Keratinocyte (primary cell): Measurements from ENCODE around the gene MAP2K4. TPM values are rescaled to one million over a fixed set of nuclear protein-coding genes. Genes with fewer than 3 reads are reported as not detected.

Source experiments
- DNase-seq: peaks from one replicate; pipeline ENCODE4 v3.0.0-alpha.2; 2011; ENCODE audit warnings: low read depth, missing footprints, low spot score
- FAIRE-seq: peaks from 2 replicates; lab custom pipeline; 2011; peaks lifted over from hg19 to GRCh38; lab: Jason Lieb, UNC
- H2AFZ ChIP-seq: 2 replicates; pipeline ENCODE4 v1.6.0; 2012; ENCODE audit warnings: low read length, control low read depth, inconsistent platforms; ENCODE audit not compliant: control insufficient read depth
- H3K27ac ChIP-seq: 2 replicates; pipeline ENCODE4 v1.5.1; 2011; ENCODE audit warnings: low read length; ENCODE audit not compliant: control insufficient read depth, insufficient read depth
- H3K27me3 ChIP-seq: 3 replicates; pipeline ENCODE4 v1.6.0; 2011; ENCODE audit warnings: low read length; ENCODE audit not compliant: control insufficient read depth, insufficient read depth; ENCODE audit errors: extremely low read depth
- H3K36me3 ChIP-seq, 2 experiments: 2 replicates in 1 of 2; 3 replicates in 1 of 2; pipeline ENCODE4 v1.5.1; 2011; ENCODE audit warnings: low read length in 2 of 2, mild to moderate bottlenecking in 1 of 2; ENCODE audit not compliant: control insufficient read depth in 2 of 2, insufficient read depth in 2 of 2; ENCODE audit errors: extremely low read depth in 1 of 2
- H3K4me1 ChIP-seq: 3 replicates; pipeline ENCODE4 v1.5.1; 2011; ENCODE audit warnings: low read length; ENCODE audit not compliant: control insufficient read depth, insufficient read depth; ENCODE audit errors: extremely low read depth
- H3K4me2 ChIP-seq: 3 replicates; pipeline ENCODE4 v1.6.0; 2011; ENCODE audit warnings: low read depth, low read length; ENCODE audit not compliant: control insufficient read depth, insufficient read depth; ENCODE audit errors: extremely low read depth
- H3K4me3 ChIP-seq, 3 experiments: fragments of 200-600 bp in 1 of 3; sonication (generic) in 1 of 3; 2 replicates in 2 of 3; 3 replicates in 1 of 3; pipeline ENCODE4 v1.5.1; 2011 to 2016; ENCODE audit warnings: low read length in 3 of 3, mild to moderate bottlenecking in 3 of 3, control low read depth in 2 of 3, inconsistent platforms in 1 of 3, low read depth in 1 of 3, mixed read lengths in 1 of 3, mixed run types in 1 of 3, moderate library complexity in 1 of 3; ENCODE audit not compliant: control insufficient read depth in 2 of 3, insufficient read depth in 2 of 3; ENCODE audit errors: extremely low read depth in 1 of 3
- H3K79me2 ChIP-seq: 2 replicates; pipeline ENCODE4 v1.6.0; 2012; ENCODE audit warnings: low read length; ENCODE audit not compliant: control insufficient read depth, insufficient read depth
- H3K9ac ChIP-seq: 3 replicates; pipeline ENCODE4 v1.6.0; 2011; ENCODE audit warnings: low read length; ENCODE audit not compliant: control insufficient read depth, insufficient read depth; ENCODE audit errors: extremely low read depth
- H3K9me1 ChIP-seq: 3 replicates; pipeline ENCODE4 v1.6.0; 2011; ENCODE audit warnings: low read length; ENCODE audit not compliant: control insufficient read depth, insufficient read depth; ENCODE audit errors: extremely low read depth
- H3K9me3 ChIP-seq: 2 replicates; pipeline ENCODE4 v1.5.1; 2012; ENCODE audit warnings: low read depth, low read length; ENCODE audit not compliant: control insufficient read depth
- H4K20me1 ChIP-seq: 3 replicates; pipeline ENCODE4 v1.6.0; 2011; ENCODE audit warnings: low read length; ENCODE audit not compliant: control insufficient read depth, insufficient read depth; ENCODE audit errors: extremely low read depth
- EZH2 ChIP-seq: IDR thresholded peaks from one replicate; pipeline ENCODE4 v1.6.1; 2012; ENCODE audit warnings: inconsistent platforms, mild to moderate bottlenecking, low read length, moderate library complexity
- dilution Hi-C: fragments of 300-500 bp; cut with MboI; formaldehyde crosslinking; loops from one replicate; pipeline ENCODE4 v1.7.0; 2020; ENCODE audit warnings: low sequenced_read_pairs; ENCODE audit not compliant: extremely low pct_ligation_motif_present
- polyA plus RNA-seq, 5 experiments: library from polyadenylated mRNA; depleted of rRNA in 3 of 5; stranded (reverse) in 3 of 5; stranded (forward) in 1 of 5; unstranded in 1 of 5; fragments of >200 nt; gene quantifications; 1 replicate in 1 of 5; 2 replicates in 3 of 5; 3 replicates in 1 of 5; pipeline versions ENCODE4 v1.2.1 to v1.2.3, GENCODE V29; 2011 to 2012; ENCODE audit warnings: missing spikeins in 2 of 5, low read depth in 1 of 5, low replicate concordance in 1 of 5
- TF ChIP-seq, protein P1 (sequence below), 3 experiments: IDR thresholded peaks in 1 of 3; conservative IDR thresholded peaks in 1 of 3; optimal IDR thresholded peaks in 1 of 3; 2 replicates in 2 of 3; 3 replicates in 1 of 3; pipeline versions ENCODE3 to v1.5.1; 2011; ENCODE audit warnings: low read length in 3 of 3, mild to moderate bottlenecking in 3 of 3, moderate library complexity in 2 of 3, control low read depth in 1 of 3, inconsistent platforms in 1 of 3; ENCODE audit not compliant: insufficient read depth in 2 of 3; ENCODE audit errors: extremely low read depth in 1 of 3

MAP2K4 gene
- polyA plus RNA-seq, 1 donor (not counting 4 experiments of a cell fraction or from before 2014, with no cell fraction given) = 37.3 TPM

DNA sequence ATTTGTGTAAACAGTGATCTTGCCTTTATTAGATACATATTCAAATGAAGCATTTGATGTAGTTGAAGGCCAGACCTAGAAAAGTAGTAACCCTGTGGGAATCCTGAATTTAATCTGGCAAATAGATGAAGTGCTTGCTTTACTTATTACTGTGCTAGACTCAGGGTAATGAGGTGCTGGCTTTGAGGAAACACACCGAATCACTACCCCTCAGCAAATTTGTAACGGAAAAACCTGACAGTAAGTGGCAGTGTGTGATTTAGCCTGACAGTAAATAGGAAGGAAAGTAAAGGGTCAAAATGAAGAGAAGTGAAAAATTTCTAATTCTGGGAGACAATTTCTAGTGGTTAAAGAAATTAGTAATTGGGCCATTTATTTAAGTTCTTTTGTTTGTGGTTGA, 90.2 kb downstream of the MAP2K4 start:
- Histone ChIP-seq H3K27ac (no peak overlapping the region), H3K36me3 (peaks cover 14 to 20% of the 10 kb centered on the region in 2 experiments)
- FAIRE-seq = no peak

DNA sequence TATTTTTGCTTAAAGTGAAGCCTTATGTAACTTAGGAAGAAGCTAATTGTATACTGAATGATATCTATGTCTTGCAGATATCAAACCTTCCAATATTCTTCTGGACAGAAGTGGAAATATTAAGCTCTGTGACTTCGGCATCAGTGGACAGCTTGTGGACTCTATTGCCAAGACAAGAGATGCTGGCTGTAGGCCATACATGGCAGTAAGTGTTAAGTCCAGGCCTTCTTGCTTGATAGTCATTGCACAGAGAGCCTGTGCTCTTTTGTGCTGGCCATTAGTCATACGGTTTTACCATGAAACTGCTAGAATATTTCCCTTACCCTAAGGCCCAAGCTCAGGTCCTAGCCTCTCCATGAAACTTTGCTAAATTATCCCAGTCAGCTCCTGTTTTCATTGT, 92.5 kb downstream of the MAP2K4 start:
- no peaks in the 10 kb centered on the region for H3K9me3 ChIP-seq
- FAIRE-seq (no peak), DNase-seq (no peak)
- no peak overlapping the region for H3K27ac ChIP-seq
- no peak overlapping the region for H2AFZ ChIP-seq
- no peaks in the 10 kb centered on the region for H3K9me1 ChIP-seq
- H3K27me3 ChIP-seq = no peaks in the 10 kb centered on the region
- H3K4me3 ChIP-seq = no peak overlapping the region
- H3K9ac ChIP-seq = no peak overlapping the region
- H4K20me1 ChIP-seq = no peaks in the 10 kb centered on the region
- H3K79me2 ChIP-seq = no peaks in the 10 kb centered on the region
- dilution Hi-C loops = no loop called here
- no peak overlapping the region for H3K4me2 ChIP-seq
- TF ChIP-seq EZH2 = no peak
- TF ChIP-seq, protein P1, sequence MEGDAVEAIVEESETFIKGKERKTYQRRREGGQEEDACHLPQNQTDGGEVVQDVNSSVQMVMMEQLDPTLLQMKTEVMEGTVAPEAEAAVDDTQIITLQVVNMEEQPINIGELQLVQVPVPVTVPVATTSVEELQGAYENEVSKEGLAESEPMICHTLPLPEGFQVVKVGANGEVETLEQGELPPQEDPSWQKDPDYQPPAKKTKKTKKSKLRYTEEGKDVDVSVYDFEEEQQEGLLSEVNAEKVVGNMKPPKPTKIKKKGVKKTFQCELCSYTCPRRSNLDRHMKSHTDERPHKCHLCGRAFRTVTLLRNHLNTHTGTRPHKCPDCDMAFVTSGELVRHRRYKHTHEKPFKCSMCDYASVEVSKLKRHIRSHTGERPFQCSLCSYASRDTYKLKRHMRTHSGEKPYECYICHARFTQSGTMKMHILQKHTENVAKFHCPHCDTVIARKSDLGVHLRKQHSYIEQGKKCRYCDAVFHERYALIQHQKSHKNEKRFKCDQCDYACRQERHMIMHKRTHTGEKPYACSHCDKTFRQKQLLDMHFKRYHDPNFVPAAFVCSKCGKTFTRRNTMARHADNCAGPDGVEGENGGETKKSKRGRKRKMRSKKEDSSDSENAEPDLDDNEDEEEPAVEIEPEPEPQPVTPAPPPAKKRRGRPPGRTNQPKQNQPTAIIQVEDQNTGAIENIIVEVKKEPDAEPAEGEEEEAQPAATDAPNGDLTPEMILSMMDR (optimal IDR thresholded peaks at IDR 0.05 in 1 of 3, IDR thresholded peaks at IDR 0.05 in 1 of 3, conservative IDR thresholded peaks at IDR 0.05 in 1 of 3; ENCODE audit: extremely low read depth in 1 of 3, insufficient read depth in 2 of 3, low read length in 3 of 3) = no peak
- no peaks in the 10 kb centered on the region for H3K4me1 ChIP-seq
- H3K36me3 ChIP-seq = peaks cover 14 to 22% of the 10 kb centered on the region in 2 experiments

More for the DNA sequence above, 90.2 kb downstream of the MAP2K4 start:
- Histone ChIP-seq H3K27me3 (no peaks in the 10 kb centered on the region), H4K20me1 (no peaks in the 10 kb centered on the region), H3K9me3 (no peaks in the 10 kb centered on the region), H3K9ac (no peak overlapping the region), H3K9me1 (no peaks in the 10 kb centered on the region), H3K4me1 (no peaks in the 10 kb centered on the region), H3K4me3 (no peak overlapping the region), H3K79me2 (peaks cover under 1% of the 10 kb centered on the region), H2AFZ (no peak overlapping the region), H3K4me2 (no peak overlapping the region)
- TF ChIP-seq EZH2 = no peak
- TF ChIP-seq, protein P1 (optimal IDR thresholded peaks at IDR 0.05 in 1 of 3, IDR thresholded peaks at IDR 0.05 in 1 of 3, conservative IDR thresholded peaks at IDR 0.05 in 1 of 3; ENCODE audit: extremely low read depth in 1 of 3, insufficient read depth in 2 of 3, low read length in 3 of 3) = no peak
- no peak for DNase-seq
- dilution Hi-C loops = no loop called here
